ENCODE data around the gene ARMCX2. TPM values are rescaled to one million over a fixed set of nuclear protein-coding genes. Genes with fewer than 3 reads are reported as not detected.

The ARMCX2 gene
- total and polyA plus RNA-seq, 2 experiments from 2014 or later: 47.8 to 118 TPM

GRCh38 chrX:101668143-101668542, 8.5 kb upstream of the ARMCX2 start:
- Histone ChIP-seq H3F3A (replicated peaks; ENCODE audit: low read depth) (no peaks in the 10 kb centered on the region), H3K36me3 (ENCODE audit: insufficient read depth) (no peaks in the 10 kb centered on the region), H3K27ac (ENCODE audit: low read depth) (no peak overlapping the region), H3K4me2 (no peak overlapping the region), H2AFZ (no peak overlapping the region), H3K4me3 (no peak overlapping the region), H4K20me1 (replicated peaks; ENCODE audit: insufficient read depth) (no peaks in the 10 kb centered on the region), H3K9me2 (ENCODE audit: insufficient read depth) (no peaks in the 10 kb centered on the region), H3K79me2 (replicated peaks; ENCODE audit: insufficient read depth) (no peaks in the 10 kb centered on the region), H3K4me1 (ENCODE audit: insufficient read depth) (no peaks in the 10 kb centered on the region), H3K27me3 (ENCODE audit: insufficient read depth) (no peaks in the 10 kb centered on the region)
- TF ChIP-seq ETS1 (IDR thresholded peaks at IDR 0.05) (no peak), POLR2AphosphoS5 (IDR thresholded peaks at IDR 0.05; ENCODE audit: low read depth) (no peak), REST (IDR thresholded peaks at IDR 0.05; ENCODE audit: unreplicated experiment) (no peak), NANOG (IDR thresholded peaks at IDR 0.05; ENCODE audit: borderline replicate concordance) (no peak), CTCF (conservative IDR thresholded peaks at IDR 0.05; ENCODE audit: low read depth in 2 of 2) (no peak), EZH2phosphoT487 (IDR thresholded peaks at IDR 0.05; ENCODE audit: unreplicated experiment) (no peak), ZNF114 (CRISPR knock-in tag; IDR thresholded peaks at IDR 0.05) (no peak), EZH2 (IDR thresholded peaks at IDR 0.05; ENCODE audit: low read depth, unreplicated experiment) (no peak), STAT1 (IDR thresholded peaks at IDR 0.05; ENCODE audit: unreplicated experiment) (no peak)
- Mint-ChIP-seq H3K27me3 (ENCODE audit: insufficient read depth, low read depth, poor library complexity) (no peaks in the 10 kb centered on the region), H3K9me3 (peaks cover 3% of the 10 kb centered on the region; the same call in 2 of the 3 replicates), H3K4me1 (peaks cover 5% of the 10 kb centered on the region; the same call in 2 of the 3 replicates), H3K36me3 (ENCODE audit: low read depth) (no peaks in the 10 kb centered on the region; the same call in 2 of the 3 replicates), H3K27ac (no peak overlapping the region), H3K4me3 (no peak overlapping the region)
- DNase-seq (ENCODE audit: low spot score): no peak
- ATAC-seq: no peak

Measured in GM23338 (cell line).